Measurements from ENCODE around the gene PNMT. TPM values are rescaled to one million over a fixed set of nuclear protein-coding genes. Genes with fewer than 3 reads are reported as not detected.
"Not testable (repeated sequence)": the region's sequence is repeated elsewhere in the genome, so short reads cannot be mapped to it uniquely, and the experiment has no call there.

PNMT gene
- total and polyA plus RNA-seq, 8 donors = 0.45 to 16.6 (median 7.1) TPM; not detected in 2

DNA sequence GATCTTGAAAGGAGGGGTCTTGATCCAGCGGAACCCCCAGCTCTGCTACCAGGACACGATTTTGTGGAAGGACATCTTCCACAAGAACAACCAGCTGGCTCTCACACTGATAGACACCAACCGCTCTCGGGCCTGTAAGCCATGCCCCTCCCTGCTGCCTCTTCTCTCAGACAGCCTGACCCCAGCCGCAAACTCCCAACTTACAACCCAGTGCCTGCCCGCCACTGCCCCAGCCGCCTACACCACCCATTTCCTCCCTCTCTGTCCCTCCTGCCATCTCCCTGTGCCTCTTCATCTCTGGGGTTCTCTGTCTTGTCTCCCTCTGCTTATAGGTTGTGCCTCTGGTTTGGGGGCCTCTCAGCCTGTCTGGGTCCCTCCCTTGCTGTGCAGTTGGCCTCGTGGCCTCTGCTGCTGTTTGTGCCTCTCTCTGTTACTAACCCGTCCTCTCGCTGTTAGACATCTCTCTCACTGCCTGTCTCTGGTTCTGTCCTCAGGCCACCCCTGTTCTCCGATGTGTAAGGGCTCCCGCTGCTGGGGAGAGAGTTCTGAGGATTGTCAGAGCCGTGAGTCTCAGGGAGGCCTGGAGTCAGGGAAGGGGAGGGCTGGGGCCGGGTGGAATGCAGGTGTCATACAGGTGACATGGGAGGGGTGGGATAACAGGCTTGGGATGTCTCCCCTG, 41.2 kb downstream of the PNMT start:
- intact Hi-C loops (cut with DNase I; ENCODE audit: low total_unique reads) = no loop called here
- peaks cover 25 to 41% (median 32%) of the 10 kb centered on the region in 4 donors for H3K4me1 ChIP-seq
- H3K27ac ChIP-seq = no peak overlapping the region
- 85 to 90% (median 87%) methylated on average over 13 to 14 of the region's 14 CpGs for WGBS, 5 donors
- H3K27me3 ChIP-seq = no peaks in the 10 kb centered on the region
- H3K4me3 ChIP-seq = no peak overlapping the region
- DNase-seq = no peak
- peaks cover 31 to 80% (median 76%) of the 10 kb centered on the region in 4 donors for H3K36me3 ChIP-seq
- H3K9me3 ChIP-seq = no peaks in the 10 kb centered on the region
- TF ChIP-seq EP300 (IDR thresholded peaks at IDR 0.05) (no peak), POLR2A (IDR thresholded peaks at IDR 0.05) (no peak), POLR2AphosphoS5 (IDR thresholded peaks at IDR 0.05) (no peak)
- TF ChIP-seq, protein P1, sequence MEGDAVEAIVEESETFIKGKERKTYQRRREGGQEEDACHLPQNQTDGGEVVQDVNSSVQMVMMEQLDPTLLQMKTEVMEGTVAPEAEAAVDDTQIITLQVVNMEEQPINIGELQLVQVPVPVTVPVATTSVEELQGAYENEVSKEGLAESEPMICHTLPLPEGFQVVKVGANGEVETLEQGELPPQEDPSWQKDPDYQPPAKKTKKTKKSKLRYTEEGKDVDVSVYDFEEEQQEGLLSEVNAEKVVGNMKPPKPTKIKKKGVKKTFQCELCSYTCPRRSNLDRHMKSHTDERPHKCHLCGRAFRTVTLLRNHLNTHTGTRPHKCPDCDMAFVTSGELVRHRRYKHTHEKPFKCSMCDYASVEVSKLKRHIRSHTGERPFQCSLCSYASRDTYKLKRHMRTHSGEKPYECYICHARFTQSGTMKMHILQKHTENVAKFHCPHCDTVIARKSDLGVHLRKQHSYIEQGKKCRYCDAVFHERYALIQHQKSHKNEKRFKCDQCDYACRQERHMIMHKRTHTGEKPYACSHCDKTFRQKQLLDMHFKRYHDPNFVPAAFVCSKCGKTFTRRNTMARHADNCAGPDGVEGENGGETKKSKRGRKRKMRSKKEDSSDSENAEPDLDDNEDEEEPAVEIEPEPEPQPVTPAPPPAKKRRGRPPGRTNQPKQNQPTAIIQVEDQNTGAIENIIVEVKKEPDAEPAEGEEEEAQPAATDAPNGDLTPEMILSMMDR (IDR thresholded peaks at IDR 0.05) = no peak

DNA sequence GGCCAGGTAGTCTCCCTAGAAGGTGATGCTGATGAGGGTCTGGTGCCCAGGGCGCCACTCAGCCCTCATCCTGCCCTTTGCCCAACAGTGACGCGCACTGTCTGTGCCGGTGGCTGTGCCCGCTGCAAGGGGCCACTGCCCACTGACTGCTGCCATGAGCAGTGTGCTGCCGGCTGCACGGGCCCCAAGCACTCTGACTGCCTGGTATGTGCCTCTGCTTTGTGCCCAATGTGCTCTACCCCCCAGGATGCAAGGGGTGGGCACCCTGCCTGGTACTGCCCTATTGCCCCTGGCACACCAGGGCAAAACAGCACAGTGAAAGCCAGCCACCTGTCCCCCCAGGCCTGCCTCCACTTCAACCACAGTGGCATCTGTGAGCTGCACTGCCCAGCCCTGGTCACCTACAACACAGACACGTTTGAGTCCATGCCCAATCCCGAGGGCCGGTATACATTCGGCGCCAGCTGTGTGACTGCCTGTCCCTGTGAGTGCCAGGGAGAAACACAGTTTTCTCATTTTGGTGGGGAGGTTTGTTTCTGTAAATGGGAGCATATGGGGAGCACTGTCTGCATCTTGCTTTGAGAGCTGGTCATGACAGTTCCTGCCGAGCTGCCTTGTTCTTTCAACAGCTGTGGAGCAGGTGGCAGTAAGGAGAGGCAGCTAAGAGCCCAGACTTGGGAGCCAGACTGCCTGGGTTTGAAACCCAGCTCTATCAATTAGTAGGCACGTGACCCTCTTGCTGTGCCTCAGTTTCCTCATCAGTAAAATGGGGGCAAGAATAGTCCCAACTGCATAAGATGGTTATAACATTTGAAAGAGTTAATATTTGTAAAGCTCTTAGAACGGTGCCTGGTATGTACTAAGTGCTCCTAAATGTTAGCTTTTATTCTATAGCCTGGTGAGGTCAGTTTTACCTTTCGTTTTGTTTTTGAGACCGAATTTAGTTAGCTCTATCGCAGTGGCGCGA, 42.0 kb downstream of the PNMT start:
- Histone ChIP-seq H3K27ac (no peak overlapping the region), H3K27me3 (no peaks in the 10 kb centered on the region), H3K4me3 (no peak overlapping the region), H3K36me3 (peaks cover 37 to 88% (median 82%) of the 10 kb centered on the region in 4 donors), H3K9me3 (no peaks in the 10 kb centered on the region), H3K4me1 (peaks cover 17 to 34% (median 27%) of the 10 kb centered on the region in 4 donors)
- WGBS, 5 donors = 89 to 94% (median 92%) methylated on average over 17 to 20 of the region's 20 CpGs
- no peak for TF ChIP-seq POLR2A (IDR thresholded peaks at IDR 0.05)
- no peak for TF ChIP-seq EP300 (IDR thresholded peaks at IDR 0.05)
- TF ChIP-seq, protein P1 (IDR thresholded peaks at IDR 0.05) = no peak
- TF ChIP-seq POLR2AphosphoS5 (IDR thresholded peaks at IDR 0.05) = no peak
- intact Hi-C loops (cut with DNase I; ENCODE audit: low total_unique reads) = no loop called here
- DNase-seq = no peak

DNA sequence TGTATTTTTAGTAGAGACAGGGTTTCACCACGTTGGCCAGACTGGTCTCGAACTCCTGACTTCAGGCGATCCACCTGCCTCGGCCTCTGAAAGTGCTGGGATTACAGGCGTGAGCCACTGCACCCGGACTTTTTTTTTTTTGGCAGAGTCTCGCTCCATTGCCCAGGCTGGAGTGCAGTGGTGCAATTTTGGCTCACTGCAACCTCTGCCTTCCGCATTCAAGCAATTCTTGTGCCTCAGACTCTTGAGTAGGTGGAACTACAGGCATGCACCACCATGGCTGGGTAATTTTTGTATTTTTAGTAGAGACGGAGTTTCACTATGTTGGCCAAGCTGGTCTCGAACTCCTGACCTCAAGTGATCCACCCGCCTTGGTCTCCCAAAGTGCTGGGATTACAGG, 42.8 kb downstream of the PNMT start:
- DNase-seq; H3K4me3 ChIP-seq; intact Hi-C loops (cut with DNase I; ENCODE audit: low total_unique reads); H3K27ac ChIP-seq; H3K9me3 ChIP-seq; H3K27me3 ChIP-seq: not testable (repeated sequence)
- Histone ChIP-seq H3K4me1 (peaks cover 15 to 35% (median 25%) of the 10 kb centered on the region in 4 donors), H3K36me3 (peaks cover 39 to 96% (median 90%) of the 10 kb centered on the region in 4 donors)
- 85 to 92% (median 91%) methylated on average over 11 of the region's 11 CpGs for WGBS, 5 donors

DNA sequence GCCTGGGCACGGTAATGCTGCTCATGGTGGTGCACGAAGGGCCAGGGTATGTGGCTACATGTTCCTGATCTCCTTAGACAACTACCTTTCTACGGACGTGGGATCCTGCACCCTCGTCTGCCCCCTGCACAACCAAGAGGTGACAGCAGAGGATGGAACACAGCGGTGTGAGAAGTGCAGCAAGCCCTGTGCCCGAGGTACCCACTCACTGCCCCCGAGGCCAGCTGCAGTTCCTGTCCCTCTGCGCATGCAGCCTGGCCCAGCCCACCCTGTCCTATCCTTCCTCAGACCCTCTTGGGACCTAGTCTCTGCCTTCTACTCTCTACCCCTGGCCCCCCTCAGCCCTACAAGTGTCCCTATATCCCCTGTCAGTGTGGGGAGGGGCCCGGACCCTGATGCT, 43.6 kb downstream of the PNMT start:
- H3K36me3 ChIP-seq = peaks cover 39 to 100% (median 94%) of the 10 kb centered on the region in 4 donors
- TF ChIP-seq POLR2A (IDR thresholded peaks at IDR 0.05) (no peak), EP300 (IDR thresholded peaks at IDR 0.05) (no peak), POLR2AphosphoS5 (IDR thresholded peaks at IDR 0.05) (no peak)
- TF ChIP-seq, protein P1 (IDR thresholded peaks at IDR 0.05) = no peak
- H3K27ac ChIP-seq = no peak overlapping the region
- WGBS, 5 donors = 89 to 95% (median 91%) methylated on average over 10 of the region's 10 CpGs
- H3K9me3 ChIP-seq = no peaks in the 10 kb centered on the region
- DNase-seq = no peak
- intact Hi-C loops (cut with DNase I; ENCODE audit: low total_unique reads) = no loop called here
- peaks cover 14 to 32% (median 24%) of the 10 kb centered on the region in 4 donors for H3K4me1 ChIP-seq
- no peaks in the 10 kb centered on the region for H3K27me3 ChIP-seq
- no peak overlapping the region for H3K4me3 ChIP-seq

Measured in stomach (tissue), 9 donors.